22Rv1 (cell line): ENCODE measurements around the gene KREMEN1.

ENCODE experiments used
- ZFX ChIP-seq: fragments of 450-650 bp; IDR thresholded peaks from 2 replicates; pipeline ENCODE4 v1.6.1; 2017; ENCODE audit warnings: antibody characterized with exemption, borderline replicate concordance
- TF ChIP-seq, protein P1 (sequence below): fragments of 450-650 bp; IDR thresholded peaks from 2 replicates; pipeline ENCODE4 v1.5.1; 2017; ENCODE audit warnings: mild to moderate bottlenecking

DNA sequence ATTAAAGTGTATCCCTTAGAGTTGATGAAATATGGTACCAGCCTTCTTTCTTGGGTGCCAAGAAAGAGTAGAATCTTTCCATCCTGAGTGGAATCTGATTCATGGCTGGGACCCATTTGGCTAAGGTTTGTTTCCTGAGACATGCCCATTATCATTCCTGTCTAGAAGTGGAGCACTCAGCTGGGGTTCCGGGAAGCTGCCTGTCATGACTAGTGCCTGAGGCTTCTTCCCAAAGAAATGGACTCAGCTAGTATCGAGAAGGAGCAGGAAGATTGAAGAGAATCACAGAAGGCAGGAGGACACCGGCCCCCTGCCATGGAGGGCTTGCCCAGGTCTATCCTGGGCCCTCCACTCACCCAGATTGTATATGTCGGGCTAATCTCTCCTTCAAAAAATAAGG lies 57.6 kb downstream of the KREMEN1 start:
- TF ChIP-seq, protein P1, sequence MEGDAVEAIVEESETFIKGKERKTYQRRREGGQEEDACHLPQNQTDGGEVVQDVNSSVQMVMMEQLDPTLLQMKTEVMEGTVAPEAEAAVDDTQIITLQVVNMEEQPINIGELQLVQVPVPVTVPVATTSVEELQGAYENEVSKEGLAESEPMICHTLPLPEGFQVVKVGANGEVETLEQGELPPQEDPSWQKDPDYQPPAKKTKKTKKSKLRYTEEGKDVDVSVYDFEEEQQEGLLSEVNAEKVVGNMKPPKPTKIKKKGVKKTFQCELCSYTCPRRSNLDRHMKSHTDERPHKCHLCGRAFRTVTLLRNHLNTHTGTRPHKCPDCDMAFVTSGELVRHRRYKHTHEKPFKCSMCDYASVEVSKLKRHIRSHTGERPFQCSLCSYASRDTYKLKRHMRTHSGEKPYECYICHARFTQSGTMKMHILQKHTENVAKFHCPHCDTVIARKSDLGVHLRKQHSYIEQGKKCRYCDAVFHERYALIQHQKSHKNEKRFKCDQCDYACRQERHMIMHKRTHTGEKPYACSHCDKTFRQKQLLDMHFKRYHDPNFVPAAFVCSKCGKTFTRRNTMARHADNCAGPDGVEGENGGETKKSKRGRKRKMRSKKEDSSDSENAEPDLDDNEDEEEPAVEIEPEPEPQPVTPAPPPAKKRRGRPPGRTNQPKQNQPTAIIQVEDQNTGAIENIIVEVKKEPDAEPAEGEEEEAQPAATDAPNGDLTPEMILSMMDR, result no peak
- TF ChIP-seq ZFX, result no peak
